GM19238 (cell line): ENCODE data around the gene PGLYRP1.

Experiments used
- DNase-seq: peaks from one replicate; pipeline ENCODE4 v3.0.0; 2011; ENCODE audit warnings: low spot score; ENCODE audit not compliant: insufficient read length

The PGLYRP1 gene

GRCh38 chr19:46032597-46033025 is 9.8 kb upstream of the PGLYRP1 start:
- DNase-seq: no peak

- no peak for DNase-seq
These were observed 9.1 kb upstream of the PGLYRP1 start for GRCh38 chr19:46031781-46032596.

- DNase-seq: no peak
These were observed 8.1 kb upstream of the PGLYRP1 start for GRCh38 chr19:46030812-46031550.

- DNase-seq: no peak
These were observed 3.0 kb upstream of the PGLYRP1 start for GRCh38 chr19:46025835-46026234.

- DNase-seq: no peak
These were observed 492 bp upstream of the PGLYRP1 start for GRCh38 chr19:46023311-46023779.

- no peak for DNase-seq
These were observed 807 bp downstream of the PGLYRP1 start for GRCh38 chr19:46022061-46022430.

GRCh38 chr19:46021531-46022041 is 1.3 kb downstream of the PGLYRP1 start:
- DNase-seq: no peak

GRCh38 chr19:46020819-46021125 is 2.1 kb downstream of the PGLYRP1 start:
- DNase-seq: no peak

GRCh38 chr19:46019270-46019669 is 3.6 kb downstream of the PGLYRP1 start:
- DNase-seq: no peak

GRCh38 chr19:46018729-46019251 is 4.1 kb downstream of the PGLYRP1 start:
- DNase-seq: no peak

- no peak for DNase-seq
These were observed 4.8 kb downstream of the PGLYRP1 start for GRCh38 chr19:46017874-46018675.

GRCh38 chr19:46017095-46017429 is 5.8 kb downstream of the PGLYRP1 start:
- DNase-seq: no peak

- DNase-seq: peak; percentile 85
These were observed 6.3 kb downstream of the PGLYRP1 start for GRCh38 chr19:46016426-46017094.

- peak; percentile 34 for DNase-seq
These were observed 7.0 kb downstream of the PGLYRP1 start for GRCh38 chr19:46015687-46016425.

- DNase-seq: peak; percentile 59
These were observed 7.7 kb downstream of the PGLYRP1 start for GRCh38 chr19:46014941-46015686.

GRCh38 chr19:46014534-46014933 is 8.3 kb downstream of the PGLYRP1 start:
- no peak for DNase-seq

GRCh38 chr19:46009530-46010510 is 13.0 kb downstream of the PGLYRP1 start:
- peak; percentile 56 for DNase-seq

- DNase-seq: no peak
These were observed 16.4 kb downstream of the PGLYRP1 start for GRCh38 chr19:46006411-46006810.
